GM12875 (cell line): ENCODE measurements around the gene KDM1B.

Experiments used
- H3K4me3 ChIP-seq: one replicate; pipeline ENCODE4 v1.5.1; 2011; ENCODE audit warnings: low read depth, low read length, control low read depth
- CTCF ChIP-seq: IDR thresholded peaks from 2 replicates; pipeline ENCODE4 v1.5.1; 2011; ENCODE audit warnings: low read depth, mild to moderate bottlenecking, control low read depth, inconsistent platforms, low read length, moderate library complexity, borderline replicate concordance; ENCODE audit not compliant: insufficient read depth

KDM1B gene

GRCh38 chr6:18235524-18235923 lies 80.3 kb downstream of the KDM1B start:
- H3K4me3 ChIP-seq: no peak overlapping the region
- TF ChIP-seq CTCF: no peak

GRCh38 chr6:18237167-18237566 lies 81.9 kb downstream of the KDM1B start:
- TF ChIP-seq CTCF: no peak
- H3K4me3 ChIP-seq: no peak overlapping the region

GRCh38 chr6:18240230-18240629 lies 85.0 kb downstream of the KDM1B start:
- no peak for TF ChIP-seq CTCF
- H3K4me3 ChIP-seq: no peak overlapping the region

- TF ChIP-seq CTCF: no peak
- no peak overlapping the region for H3K4me3 ChIP-seq
Observed at GRCh38 chr6:18241208-18242038, 86.2 kb downstream of the KDM1B start.

- no peak for TF ChIP-seq CTCF
Observed at GRCh38 chr6:18242062-18242851, 87.0 kb downstream of the KDM1B start.

GRCh38 chr6:18243302-18243893 lies 88.2 kb downstream of the KDM1B start:
- no peak for TF ChIP-seq CTCF
- H3K4me3 ChIP-seq: no peak overlapping the region

More at GRCh38 chr6:18242062-18242851, 87.0 kb downstream of the KDM1B start:
- no peak overlapping the region for H3K4me3 ChIP-seq
